Breast epithelium (tissue), 4 donors: ENCODE results near the gene USP15. TPM values are rescaled to one million over a fixed set of nuclear protein-coding genes. Genes with fewer than 3 reads are reported as not detected.

ENCODE experiments used
- DNase-seq, 2 donors: peaks; one replicate each; pipeline ENCODE4 v3.0.0-alpha.2; 2019; ENCODE audit warnings: low spot score in 2 of 2
- H3K27ac ChIP-seq, 2 donors: fragments of 200-600 bp; sonication (generic) in 1 of 2; one replicate each; pipeline ENCODE4 v1.5.1; 2016 to 2019; ENCODE audit warnings: mild to moderate bottlenecking in 1 of 2
- H3K27me3 ChIP-seq, 2 donors: fragments of 200-600 bp; sonication (generic) in 1 of 2; one replicate each; pipeline versions ENCODE4 v1.5.1 to v1.6.0; 2017 to 2019; ENCODE audit warnings: control low read depth in 1 of 2, mild to moderate bottlenecking in 1 of 2
- H3K36me3 ChIP-seq: fragments of 200-600 bp; one replicate; pipeline ENCODE4 v1.5.1; 2019
- H3K4me1 ChIP-seq, 2 donors: fragments of 200-600 bp; sonication (generic); one replicate each; pipeline ENCODE4 v1.5.1; 2016 to 2019; ENCODE audit warnings: control low read depth in 1 of 2
- H3K4me3 ChIP-seq, 3 donors: fragments of 200-600 bp; sonication (generic); 1 replicate in 2 of 3; 2 replicates in 1 of 3; pipeline ENCODE4 v1.5.1; 2016 to 2019; ENCODE audit warnings: mild to moderate bottlenecking in 3 of 3, moderate library complexity in 2 of 3
- H3K9me3 ChIP-seq, 2 donors: fragments of 200-600 bp; sonication (generic) in 1 of 2; one replicate each; pipeline ENCODE4 v1.5.1; 2016 to 2019; ENCODE audit warnings: control low read depth in 1 of 2
- POLR2A ChIP-seq: fragments of 450-650 bp; IDR thresholded peaks from one replicate; pipeline ENCODE4 v1.6.1; 2016; ENCODE audit warnings: antibody characterized with exemption, mild to moderate bottlenecking, moderate library complexity
- POLR2AphosphoS5 ChIP-seq, 3 donors: sonication (generic); formaldehyde crosslinking; IDR thresholded peaks; one replicate each; pipeline ENCODE4 v1.6.1; 2017; ENCODE audit warnings: antibody characterized with exemption in 3 of 3
- intact Hi-C: fragments of 100-400 bp; cut with DNase I; formaldehyde crosslinking; loops from one replicate; pipeline ENCODE4 v1.15.1; 2023; ENCODE audit warnings: low total_unique reads
- total RNA-seq, 3 donors: library from RNA; depleted of rRNA; stranded (reverse); fragments of >200 nt; gene quantifications; one replicate each; pipeline ENCODE4 v1.1.0, GENCODE V29; 2016
- TF ChIP-seq, protein P1 (sequence below), 3 donors: fragments of 450-650 bp; IDR thresholded peaks; one replicate each; pipeline ENCODE4 v1.5.1; 2016 to 2017; ENCODE audit warnings: antibody characterized with exemption in 3 of 3, mild to moderate bottlenecking in 3 of 3, moderate library complexity in 3 of 3

USP15 gene
- total RNA-seq, 3 donors from 2014 or later: 65.9 to 234 (median 110) TPM

DNA sequence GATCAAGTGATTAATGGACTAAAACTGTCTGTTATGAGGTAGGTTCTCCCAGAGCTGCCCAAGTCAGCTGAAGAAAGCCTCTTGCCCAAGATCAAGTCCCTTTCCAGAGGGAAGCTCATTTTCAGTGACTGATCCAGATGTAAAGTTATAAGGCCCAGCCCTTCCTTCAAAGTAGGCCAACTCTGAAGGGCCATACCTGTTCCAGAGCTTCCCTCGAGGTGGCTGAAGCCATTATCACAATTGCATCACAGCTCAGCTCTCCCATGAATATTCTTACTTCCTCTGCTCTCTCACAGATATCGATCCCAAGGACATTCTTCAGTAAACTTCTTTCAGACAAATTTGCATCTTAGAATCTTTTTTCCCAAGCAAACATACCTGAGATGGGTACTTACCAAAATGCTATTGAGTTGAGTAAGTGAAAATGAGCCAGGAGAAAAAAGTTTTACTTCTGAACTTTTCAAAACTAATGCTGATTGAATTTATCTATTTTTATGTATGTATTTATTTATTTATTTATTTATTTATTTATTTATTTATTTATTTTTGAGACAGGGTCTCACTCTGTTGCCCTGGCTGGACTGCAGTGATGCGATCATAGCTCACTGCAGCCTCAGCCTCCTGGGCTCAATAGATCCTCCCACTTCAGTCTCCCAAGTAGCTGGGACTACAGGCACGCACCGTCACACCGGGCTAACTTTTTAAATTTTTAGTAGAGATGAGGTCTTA, 42.6 kb upstream of the USP15 start:
- intact Hi-C loops: no loop called here
- Histone ChIP-seq H3K9me3 (no peaks in the 10 kb centered on the region), H3K27ac (no peak overlapping the region), H3K4me3 (no peak overlapping the region), H3K27me3 (no peaks in the 10 kb centered on the region), H3K4me1 (no peaks in the 10 kb centered on the region), H3K36me3 (no peaks in the 10 kb centered on the region)
- TF ChIP-seq, protein P1, sequence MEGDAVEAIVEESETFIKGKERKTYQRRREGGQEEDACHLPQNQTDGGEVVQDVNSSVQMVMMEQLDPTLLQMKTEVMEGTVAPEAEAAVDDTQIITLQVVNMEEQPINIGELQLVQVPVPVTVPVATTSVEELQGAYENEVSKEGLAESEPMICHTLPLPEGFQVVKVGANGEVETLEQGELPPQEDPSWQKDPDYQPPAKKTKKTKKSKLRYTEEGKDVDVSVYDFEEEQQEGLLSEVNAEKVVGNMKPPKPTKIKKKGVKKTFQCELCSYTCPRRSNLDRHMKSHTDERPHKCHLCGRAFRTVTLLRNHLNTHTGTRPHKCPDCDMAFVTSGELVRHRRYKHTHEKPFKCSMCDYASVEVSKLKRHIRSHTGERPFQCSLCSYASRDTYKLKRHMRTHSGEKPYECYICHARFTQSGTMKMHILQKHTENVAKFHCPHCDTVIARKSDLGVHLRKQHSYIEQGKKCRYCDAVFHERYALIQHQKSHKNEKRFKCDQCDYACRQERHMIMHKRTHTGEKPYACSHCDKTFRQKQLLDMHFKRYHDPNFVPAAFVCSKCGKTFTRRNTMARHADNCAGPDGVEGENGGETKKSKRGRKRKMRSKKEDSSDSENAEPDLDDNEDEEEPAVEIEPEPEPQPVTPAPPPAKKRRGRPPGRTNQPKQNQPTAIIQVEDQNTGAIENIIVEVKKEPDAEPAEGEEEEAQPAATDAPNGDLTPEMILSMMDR (IDR thresholded peaks at IDR 0.05): no peak
- TF ChIP-seq POLR2AphosphoS5 (IDR thresholded peaks at IDR 0.05) (no peak), POLR2A (no peak)
- no peak for DNase-seq

DNA sequence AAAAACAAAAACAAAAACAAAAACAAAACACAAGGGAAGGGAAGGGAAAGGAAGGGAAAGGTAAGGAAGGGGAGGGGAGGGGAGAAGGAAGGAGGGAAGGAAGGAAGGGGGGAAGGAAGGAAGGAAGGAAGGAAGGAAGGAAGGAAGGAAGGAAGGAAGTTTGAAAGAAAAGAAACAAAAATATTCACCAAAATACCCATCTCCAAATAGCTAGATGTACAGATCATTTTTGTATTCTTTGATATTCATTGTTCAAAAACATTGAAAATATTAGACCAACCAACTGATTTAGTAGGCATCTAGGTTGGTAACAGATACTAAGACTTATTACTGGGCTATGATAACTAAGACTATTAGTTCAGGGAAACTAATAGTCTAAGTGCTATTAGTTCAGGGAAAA, 39.1 kb upstream of the USP15 start:
- no peaks in the 10 kb centered on the region for H3K9me3 ChIP-seq
- TF ChIP-seq POLR2A (no peak), POLR2AphosphoS5 (IDR thresholded peaks at IDR 0.05) (no peak)
- TF ChIP-seq, protein P1 (IDR thresholded peaks at IDR 0.05): no peak
- intact Hi-C loops: no loop called here
- H3K36me3 ChIP-seq: no peaks in the 10 kb centered on the region
- H3K27me3 ChIP-seq: no peaks in the 10 kb centered on the region
- no peaks in the 10 kb centered on the region for H3K4me1 ChIP-seq
- no peak overlapping the region for H3K27ac ChIP-seq
- DNase-seq: no peak
- no peak overlapping the region for H3K4me3 ChIP-seq

DNA sequence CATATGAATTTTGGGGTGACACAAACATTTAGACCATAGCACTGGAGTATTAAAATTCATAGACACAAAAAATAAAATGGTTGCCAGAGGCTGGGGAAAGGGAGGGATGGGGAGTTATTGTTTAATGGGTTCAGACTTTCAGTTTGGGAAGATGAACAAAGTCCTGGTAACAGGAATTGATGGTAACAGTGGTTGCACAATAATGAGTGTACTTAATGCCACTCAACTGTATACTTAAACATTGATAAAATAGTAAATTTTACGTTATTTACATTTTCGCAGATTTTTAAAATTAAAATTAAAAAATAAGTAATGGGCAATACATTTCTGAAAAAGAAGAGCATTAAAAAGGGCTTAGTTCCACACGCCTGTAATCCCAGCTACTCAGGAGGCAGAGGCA, 35.6 kb upstream of the USP15 start:
- Histone ChIP-seq H3K36me3 (no peaks in the 10 kb centered on the region), H3K27ac (no peak overlapping the region), H3K9me3 (no peaks in the 10 kb centered on the region), H3K4me3 (no peak overlapping the region), H3K27me3 (no peaks in the 10 kb centered on the region), H3K4me1 (no peaks in the 10 kb centered on the region)
- no peak for DNase-seq
- intact Hi-C loops: no loop called here
- TF ChIP-seq POLR2AphosphoS5 (IDR thresholded peaks at IDR 0.05) (no peak), POLR2A (no peak)
- TF ChIP-seq, protein P1 (IDR thresholded peaks at IDR 0.05): no peak

DNA sequence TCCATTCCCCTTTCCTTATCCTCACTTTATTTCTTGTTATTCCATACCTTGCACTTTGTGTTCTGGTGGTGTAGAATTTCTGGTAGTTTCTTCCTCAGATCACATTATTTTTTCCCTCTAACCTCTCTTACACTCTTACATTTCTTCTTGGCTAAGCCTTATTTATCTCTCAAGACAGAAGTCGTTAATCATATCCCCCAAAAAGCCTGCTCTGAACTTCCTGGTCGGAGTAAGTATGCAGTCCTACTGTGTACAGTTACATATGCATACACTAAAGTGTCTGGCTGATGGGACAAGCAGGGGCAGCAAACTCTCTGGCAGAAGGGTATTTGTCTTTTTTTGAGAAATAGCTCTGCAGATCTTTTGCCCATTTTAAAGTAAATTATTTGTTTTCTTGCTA, 33.1 kb upstream of the USP15 start:
- no peak for DNase-seq
- H3K4me1 ChIP-seq: no peaks in the 10 kb centered on the region
- no peak overlapping the region for H3K4me3 ChIP-seq
- intact Hi-C loops: no loop called here
- H3K27ac ChIP-seq: no peak overlapping the region
- no peaks in the 10 kb centered on the region for H3K27me3 ChIP-seq
- TF ChIP-seq POLR2A: no peak
- TF ChIP-seq POLR2AphosphoS5 (IDR thresholded peaks at IDR 0.05): no peak
- TF ChIP-seq, protein P1 (IDR thresholded peaks at IDR 0.05): no peak
- H3K36me3 ChIP-seq: no peaks in the 10 kb centered on the region
- H3K9me3 ChIP-seq: no peaks in the 10 kb centered on the region

DNA sequence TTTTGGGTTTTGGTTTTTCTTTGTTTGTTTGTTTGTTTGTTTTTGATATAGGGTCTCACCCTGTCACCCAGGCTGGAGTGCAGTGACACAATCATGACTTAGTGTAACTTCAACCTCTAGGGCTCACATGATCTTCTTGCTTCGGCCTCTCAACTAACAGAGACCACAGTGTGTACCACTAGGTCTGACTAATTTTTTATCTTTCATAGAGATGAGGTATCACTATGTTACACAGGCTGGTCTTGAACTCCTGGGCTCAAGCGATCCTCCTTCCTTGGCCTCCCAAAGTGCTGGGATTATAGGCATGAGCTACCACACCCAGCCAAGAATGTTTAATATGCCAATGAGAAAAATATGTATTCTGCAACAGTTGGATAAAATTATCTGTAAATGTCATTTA, 29.6 kb upstream of the USP15 start:
- intact Hi-C loops: no loop called here
- Histone ChIP-seq H3K27ac (no peak overlapping the region), H3K27me3 (no peaks in the 10 kb centered on the region), H3K4me3 (no peak overlapping the region), H3K4me1 (no peaks in the 10 kb centered on the region), H3K36me3 (no peaks in the 10 kb centered on the region), H3K9me3 (no peaks in the 10 kb centered on the region)
- TF ChIP-seq POLR2A: no peak
- no peak for TF ChIP-seq POLR2AphosphoS5 (IDR thresholded peaks at IDR 0.05)
- TF ChIP-seq, protein P1 (IDR thresholded peaks at IDR 0.05): no peak
- no peak for DNase-seq
